GM12872 (cell line): ENCODE data around the gene GLT6D1.
A peak's percentile ranks its signal among the peaks of the same experiment; 100 is the strongest.

Experiments
- TF ChIP-seq, protein P1 (sequence below): IDR thresholded peaks from 3 replicates; pipeline ENCODE4 v1.5.1; 2011; ENCODE audit warnings: low read depth, mild to moderate bottlenecking, low read length, moderate library complexity; ENCODE audit not compliant: insufficient read depth

The GLT6D1 gene

DNA sequence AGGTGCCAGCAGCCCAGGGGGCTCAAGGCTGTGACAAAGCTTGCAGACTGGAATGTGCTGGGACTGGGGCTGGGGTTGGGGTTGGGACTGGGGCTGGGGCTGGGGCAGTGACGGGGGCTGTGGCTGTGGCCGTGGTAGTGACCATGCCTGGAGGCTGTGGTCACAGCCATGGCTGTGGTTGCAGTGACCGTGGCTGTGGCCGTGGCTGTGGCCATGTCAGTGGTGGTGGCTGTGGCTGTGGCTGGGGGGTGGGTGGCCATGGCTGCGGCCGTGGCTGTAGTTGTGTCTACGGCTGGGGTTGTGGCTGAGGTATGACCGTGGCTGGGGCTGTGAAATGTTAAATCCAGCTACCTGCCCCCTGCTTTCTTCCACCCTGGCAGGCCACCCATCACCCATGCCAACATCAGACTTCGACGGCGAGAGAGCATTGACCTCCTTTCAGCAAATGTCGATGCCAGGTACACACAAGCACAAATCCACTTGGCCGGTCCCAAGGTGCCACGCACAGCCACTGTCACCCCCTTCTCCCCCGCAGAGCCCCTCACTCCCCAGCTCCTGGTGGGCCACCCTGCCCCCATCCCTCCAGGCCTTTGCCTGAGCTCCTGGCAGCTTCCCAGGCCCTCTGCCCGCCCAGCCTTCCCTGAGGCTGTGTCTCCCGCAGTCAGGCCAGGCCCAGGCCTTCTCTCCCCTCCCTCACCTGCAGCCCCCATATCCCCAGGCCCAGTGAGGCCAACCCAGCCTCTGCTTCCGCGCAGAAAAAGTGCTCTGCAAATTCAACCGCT, 39.1 kb upstream of the GLT6D1 start:
- TF ChIP-seq, protein P1, sequence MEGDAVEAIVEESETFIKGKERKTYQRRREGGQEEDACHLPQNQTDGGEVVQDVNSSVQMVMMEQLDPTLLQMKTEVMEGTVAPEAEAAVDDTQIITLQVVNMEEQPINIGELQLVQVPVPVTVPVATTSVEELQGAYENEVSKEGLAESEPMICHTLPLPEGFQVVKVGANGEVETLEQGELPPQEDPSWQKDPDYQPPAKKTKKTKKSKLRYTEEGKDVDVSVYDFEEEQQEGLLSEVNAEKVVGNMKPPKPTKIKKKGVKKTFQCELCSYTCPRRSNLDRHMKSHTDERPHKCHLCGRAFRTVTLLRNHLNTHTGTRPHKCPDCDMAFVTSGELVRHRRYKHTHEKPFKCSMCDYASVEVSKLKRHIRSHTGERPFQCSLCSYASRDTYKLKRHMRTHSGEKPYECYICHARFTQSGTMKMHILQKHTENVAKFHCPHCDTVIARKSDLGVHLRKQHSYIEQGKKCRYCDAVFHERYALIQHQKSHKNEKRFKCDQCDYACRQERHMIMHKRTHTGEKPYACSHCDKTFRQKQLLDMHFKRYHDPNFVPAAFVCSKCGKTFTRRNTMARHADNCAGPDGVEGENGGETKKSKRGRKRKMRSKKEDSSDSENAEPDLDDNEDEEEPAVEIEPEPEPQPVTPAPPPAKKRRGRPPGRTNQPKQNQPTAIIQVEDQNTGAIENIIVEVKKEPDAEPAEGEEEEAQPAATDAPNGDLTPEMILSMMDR: no peak

DNA sequence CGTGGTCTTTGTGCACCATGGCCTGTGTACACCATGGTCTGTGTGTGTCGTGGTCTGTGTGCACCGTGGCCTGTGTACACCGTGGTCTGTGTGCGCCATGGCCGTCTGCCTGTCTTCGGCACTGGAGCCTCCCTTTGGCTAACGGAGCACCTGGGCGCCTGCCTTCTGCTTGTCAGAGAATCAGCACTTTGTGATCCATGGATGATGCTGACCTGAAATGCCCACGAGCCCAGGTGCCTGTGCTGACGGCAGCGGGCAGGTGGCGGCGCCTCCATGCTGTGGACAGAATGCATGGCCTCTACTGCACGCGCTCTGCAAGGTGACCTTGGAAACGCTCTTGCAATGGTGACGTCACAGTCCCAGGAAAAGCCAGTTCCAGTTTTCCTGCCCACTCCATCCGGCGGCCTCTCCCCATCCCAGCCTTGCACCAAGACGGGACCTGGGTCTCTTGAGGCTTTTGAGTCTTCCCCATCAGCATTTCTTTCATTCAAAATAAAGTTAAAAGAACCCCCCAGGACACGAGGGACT, 38.4 kb upstream of the GLT6D1 start:
- TF ChIP-seq, protein P1: no peak

DNA sequence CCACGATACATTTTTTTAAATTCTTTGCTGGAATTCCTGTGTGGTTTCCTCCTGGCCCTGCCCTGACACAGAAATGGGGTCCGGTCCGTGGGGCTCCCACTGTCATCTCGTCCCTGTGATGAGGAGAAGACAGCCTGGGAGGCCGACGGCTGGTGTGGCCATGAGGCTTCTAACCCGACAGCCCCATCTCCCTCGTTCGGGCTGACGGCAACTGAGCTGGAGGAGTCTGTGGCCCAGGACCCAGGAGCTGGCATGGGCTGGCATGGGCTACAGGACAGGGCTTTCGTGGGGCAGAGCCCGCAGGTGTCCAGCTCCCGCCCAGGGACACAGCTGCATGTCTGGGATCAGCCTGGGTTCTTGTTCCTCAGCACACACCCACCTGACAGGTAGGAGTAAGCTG, 37.6 kb upstream of the GLT6D1 start:
- TF ChIP-seq, protein P1: no peak

DNA sequence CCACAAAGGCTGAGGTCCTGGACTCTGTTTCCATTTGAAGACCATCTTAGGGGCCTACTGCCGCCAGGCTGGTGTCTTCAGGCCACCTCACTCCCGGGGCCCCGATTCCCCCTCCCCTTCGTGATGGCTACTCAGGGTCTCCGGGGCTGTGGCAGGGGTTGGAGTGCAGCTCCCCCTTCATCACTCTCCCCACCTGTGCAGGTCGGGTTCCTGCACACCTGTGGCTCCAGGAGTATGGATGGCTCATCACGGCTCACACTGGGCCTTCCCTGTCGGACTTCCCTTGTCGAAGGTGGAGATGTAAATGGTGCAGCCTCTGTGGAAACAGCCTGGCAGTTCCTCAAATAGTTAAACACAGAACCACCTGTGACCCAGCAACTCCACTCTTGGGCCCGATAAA, 35.6 kb upstream of the GLT6D1 start:
- TF ChIP-seq, protein P1: no peak

DNA sequence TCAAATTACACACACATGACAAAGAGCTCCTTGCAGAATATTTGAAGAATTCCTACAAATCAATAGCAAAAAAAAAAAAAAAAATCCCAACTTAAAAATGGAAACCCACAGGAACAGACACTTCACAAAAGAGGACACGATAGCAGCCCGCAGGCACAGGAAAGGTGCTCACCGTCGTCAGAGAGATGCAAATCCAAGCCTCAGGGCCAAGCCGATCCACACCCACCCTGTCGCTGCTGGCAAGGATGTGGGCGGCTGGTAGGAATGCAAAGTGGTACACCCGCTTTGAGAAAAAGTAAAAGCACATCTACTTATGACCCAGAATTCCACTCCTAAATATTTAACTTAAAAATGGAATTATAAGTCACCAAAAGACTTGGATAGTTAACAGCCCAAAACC, 34.6 kb upstream of the GLT6D1 start:
- TF ChIP-seq, protein P1: no peak

DNA sequence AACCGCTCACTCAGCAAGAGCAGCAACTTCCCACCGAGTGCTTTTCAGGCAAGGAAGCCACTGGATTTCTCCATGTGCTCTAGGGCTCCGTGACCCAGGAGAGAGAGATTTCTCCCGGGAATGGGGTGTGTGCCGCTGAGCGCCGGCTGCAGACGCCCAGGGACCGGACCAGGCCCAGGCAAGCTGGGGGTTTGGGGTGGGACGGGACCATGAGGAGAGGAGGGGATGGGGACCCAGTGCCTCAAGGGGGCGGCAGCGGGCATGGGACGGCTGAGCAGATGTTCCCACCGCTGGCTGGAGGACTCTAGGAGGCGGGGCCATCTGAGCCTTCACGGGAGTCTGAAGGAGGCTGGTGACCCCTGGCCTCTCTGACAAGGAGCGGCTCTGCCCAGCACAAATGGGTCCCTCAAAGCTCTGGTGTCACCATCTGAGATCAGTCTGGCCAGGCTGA, 32.3 kb upstream of the GLT6D1 start:
- TF ChIP-seq, protein P1: 0 out of 3 replicates have a peak, but pooled peaks have one; percentile 21

DNA sequence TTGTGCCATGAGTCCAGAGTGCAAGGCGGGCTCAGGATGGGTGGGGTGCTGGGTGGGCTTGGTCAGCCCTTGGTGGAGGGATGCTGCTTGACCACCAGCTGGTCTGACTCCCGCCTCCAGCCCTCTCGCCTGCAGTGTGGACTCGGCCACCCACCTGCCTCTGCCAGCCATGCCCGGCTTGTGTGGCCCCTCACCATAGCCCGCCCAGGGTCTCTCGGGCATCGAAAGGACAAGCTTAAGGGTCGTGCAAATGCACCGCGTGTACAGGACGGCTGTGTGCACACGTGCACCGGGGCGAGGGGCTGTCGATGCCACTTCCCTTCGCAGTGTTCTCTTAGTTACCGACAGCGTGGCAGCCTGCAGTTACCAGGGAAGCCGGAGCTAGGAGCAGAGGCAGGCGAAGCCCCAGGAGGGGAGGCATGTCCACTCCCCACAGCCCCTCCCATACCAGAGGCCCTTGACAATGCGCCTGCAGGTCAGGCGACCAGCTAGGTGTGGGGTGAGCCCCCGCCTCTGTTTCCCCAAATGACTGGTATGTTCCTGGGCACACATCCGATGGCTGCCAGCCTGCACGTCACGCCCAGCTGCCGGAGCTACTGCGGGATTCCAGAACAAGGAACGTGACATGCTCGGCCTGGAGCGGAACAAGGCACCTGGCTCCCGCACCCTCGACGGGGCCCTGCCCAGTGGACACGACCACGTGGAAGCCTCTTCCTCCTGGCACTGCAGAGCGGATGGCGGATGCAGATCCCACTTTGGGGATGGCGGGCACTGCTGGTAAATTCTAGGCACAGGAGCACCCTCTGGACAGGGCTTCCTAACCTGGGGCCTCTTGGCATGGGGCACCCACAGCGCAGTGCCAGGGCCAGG, 31.6 kb upstream of the GLT6D1 start:
- TF ChIP-seq, protein P1: no peak
